ENCODE data around the gene RPP21. TPM values are rescaled to one million over a fixed set of nuclear protein-coding genes. Genes with fewer than 3 reads are reported as not detected.

The RPP21 gene
- total RNA-seq, 3 donors from 2014 or later (not counting 1 experiment from before 2014, with no cell fraction given): 24.6 to 33.3 (median 31.4) TPM

GRCh38 chr6:30378290-30378937, 33.5 kb downstream of the RPP21 start:
- 0% methylated on average over 1 of the region's 1 CpG for WGBS (ENCODE audit: insufficient coverage)
- no peaks in the 10 kb centered on the region for H3K4me1 ChIP-seq (ENCODE audit: control insufficient read depth, insufficient read depth, low read length)
- peaks cover 43 to 83% of the 10 kb centered on the region in 2 donors for H3K27me3 Mint-ChIP-seq (ENCODE audit: low read depth in 2 of 2)

GRCh38 chr6:30380464-30380863, 35.5 kb downstream of the RPP21 start:
- Histone ChIP-seq H3K4me1 (ENCODE audit: control insufficient read depth, insufficient read depth, low read length) (no peaks in the 10 kb centered on the region), H3K9me3 (ENCODE audit: control insufficient read depth, insufficient read depth, low read length) (no peaks in the 10 kb centered on the region), H3K4me3 (ENCODE audit: low read length) (no peak overlapping the region), H3K27me3 (ENCODE audit: control insufficient read depth, insufficient read depth, low read length) (peaks cover 27% of the 10 kb centered on the region), H3K36me3 (ENCODE audit: control insufficient read depth, insufficient read depth, low read length) (no peaks in the 10 kb centered on the region), H3K27ac (ENCODE audit: low read length) (no peak overlapping the region)
- H3K36me3 Mint-ChIP-seq: no peaks in the 10 kb centered on the region
- H3K4me1 Mint-ChIP-seq: no peaks in the 10 kb centered on the region
- DNase-seq (no peak), ATAC-seq (no peak)
- WGBS (ENCODE audit: insufficient coverage): 36% methylated on average over 3 of the region's 5 CpGs
- no peak overlapping the region for H3K27ac Mint-ChIP-seq
- peaks cover 48 to 85% of the 10 kb centered on the region in 2 donors for H3K27me3 Mint-ChIP-seq (ENCODE audit: low read depth in 2 of 2)
- H3K4me3 Mint-ChIP-seq: no peak overlapping the region
- intact Hi-C loops (cut with micrococcal nuclease): no loop called here
- TF ChIP-seq CTCF (IDR thresholded peaks at IDR 0.05): no peak
- no peaks in the 10 kb centered on the region for H3K9me3 Mint-ChIP-seq

More at GRCh38 chr6:30378290-30378937, 33.5 kb downstream of the RPP21 start:
- no peak overlapping the region for H3K4me3 ChIP-seq (ENCODE audit: low read length)
- no peak overlapping the region for H3K4me3 Mint-ChIP-seq
- peak in 1 of 2 donors; percentile 11 for DNase-seq
- H3K27ac Mint-ChIP-seq: no peak overlapping the region
- no peaks in the 10 kb centered on the region for H3K9me3 Mint-ChIP-seq
- H3K27me3 ChIP-seq (ENCODE audit: control insufficient read depth, insufficient read depth, low read length): peaks cover 13% of the 10 kb centered on the region
- H3K36me3 ChIP-seq (ENCODE audit: control insufficient read depth, insufficient read depth, low read length): no peaks in the 10 kb centered on the region
- H3K27ac ChIP-seq (ENCODE audit: low read length): no peak overlapping the region
- H3K36me3 Mint-ChIP-seq: no peaks in the 10 kb centered on the region
- no peaks in the 10 kb centered on the region for H3K4me1 Mint-ChIP-seq
- no peak for ATAC-seq
- intact Hi-C loops (cut with micrococcal nuclease): no loop called here
- no peak for TF ChIP-seq CTCF (IDR thresholded peaks at IDR 0.05)
- H3K9me3 ChIP-seq (ENCODE audit: control insufficient read depth, insufficient read depth, low read length): no peaks in the 10 kb centered on the region

- Histone ChIP-seq H3K36me3 (ENCODE audit: control insufficient read depth, insufficient read depth, low read length) (no peaks in the 10 kb centered on the region), H3K4me1 (ENCODE audit: control insufficient read depth, insufficient read depth, low read length) (no peaks in the 10 kb centered on the region), H3K27me3 (ENCODE audit: control insufficient read depth, insufficient read depth, low read length) (peaks cover 24% of the 10 kb centered on the region), H3K27ac (ENCODE audit: low read length) (no peak overlapping the region), H3K9me3 (ENCODE audit: control insufficient read depth, insufficient read depth, low read length) (no peaks in the 10 kb centered on the region), H3K4me3 (ENCODE audit: low read length) (no peak overlapping the region)
- intact Hi-C loops (cut with micrococcal nuclease): no loop called here
- H3K9me3 Mint-ChIP-seq: no peaks in the 10 kb centered on the region
- no peak overlapping the region for H3K27ac Mint-ChIP-seq
- H3K4me1 Mint-ChIP-seq: no peaks in the 10 kb centered on the region
- H3K27me3 Mint-ChIP-seq (ENCODE audit: low read depth in 2 of 2): peaks cover 60 to 87% of the 10 kb centered on the region in 2 donors
- DNase-seq: no peak
- H3K36me3 Mint-ChIP-seq: no peaks in the 10 kb centered on the region
- 25% methylated on average over 3 of the region's 3 CpGs for WGBS (ENCODE audit: insufficient coverage)
- H3K4me3 Mint-ChIP-seq: no peak overlapping the region
- TF ChIP-seq CTCF (IDR thresholded peaks at IDR 0.05): no peak
- no peak for ATAC-seq
These were observed 41.2 kb downstream of the RPP21 start for GRCh38 chr6:30386166-30386565.

- ATAC-seq: no peak
- H3K9me3 Mint-ChIP-seq: no peaks in the 10 kb centered on the region
- no peaks in the 10 kb centered on the region for H3K36me3 ChIP-seq (ENCODE audit: control insufficient read depth, insufficient read depth, low read length)
- TF ChIP-seq CTCF (IDR thresholded peaks at IDR 0.05): no peak
- H3K4me3 ChIP-seq (ENCODE audit: low read length): no peak overlapping the region
- no peak overlapping the region for H3K27ac ChIP-seq (ENCODE audit: low read length)
- H3K9me3 ChIP-seq (ENCODE audit: control insufficient read depth, insufficient read depth, low read length): no peaks in the 10 kb centered on the region
- DNase-seq: no peak
- H3K27ac Mint-ChIP-seq: no peak overlapping the region
- peaks cover 45 to 81% of the 10 kb centered on the region in 2 donors for H3K27me3 Mint-ChIP-seq (ENCODE audit: low read depth in 2 of 2)
- intact Hi-C loops (cut with micrococcal nuclease): no loop called here
- H3K4me1 Mint-ChIP-seq: no peaks in the 10 kb centered on the region
- no peaks in the 10 kb centered on the region for H3K36me3 Mint-ChIP-seq
- peaks cover 14% of the 10 kb centered on the region for H3K27me3 ChIP-seq (ENCODE audit: control insufficient read depth, insufficient read depth, low read length)
- WGBS (ENCODE audit: insufficient coverage): 42% methylated on average over 3 of the region's 3 CpGs
- H3K4me3 Mint-ChIP-seq: no peak overlapping the region
- no peaks in the 10 kb centered on the region for H3K4me1 ChIP-seq (ENCODE audit: control insufficient read depth, insufficient read depth, low read length)
These were observed 46.3 kb downstream of the RPP21 start for GRCh38 chr6:30391240-30391639.
